SKM-1 (cell line): ENCODE results near the gene STAT5B.
"Not testable (repeated sequence)": the region's sequence is repeated elsewhere in the genome, so short reads cannot be mapped to it uniquely, and the experiment has no call there.

Source experiments
- DNase-seq: peaks from one replicate; lab custom pipeline; 2025; ENCODE audit not compliant: unreplicated experiment; lab: John Stamatoyannopoulos, UW

The STAT5B gene

DNA sequence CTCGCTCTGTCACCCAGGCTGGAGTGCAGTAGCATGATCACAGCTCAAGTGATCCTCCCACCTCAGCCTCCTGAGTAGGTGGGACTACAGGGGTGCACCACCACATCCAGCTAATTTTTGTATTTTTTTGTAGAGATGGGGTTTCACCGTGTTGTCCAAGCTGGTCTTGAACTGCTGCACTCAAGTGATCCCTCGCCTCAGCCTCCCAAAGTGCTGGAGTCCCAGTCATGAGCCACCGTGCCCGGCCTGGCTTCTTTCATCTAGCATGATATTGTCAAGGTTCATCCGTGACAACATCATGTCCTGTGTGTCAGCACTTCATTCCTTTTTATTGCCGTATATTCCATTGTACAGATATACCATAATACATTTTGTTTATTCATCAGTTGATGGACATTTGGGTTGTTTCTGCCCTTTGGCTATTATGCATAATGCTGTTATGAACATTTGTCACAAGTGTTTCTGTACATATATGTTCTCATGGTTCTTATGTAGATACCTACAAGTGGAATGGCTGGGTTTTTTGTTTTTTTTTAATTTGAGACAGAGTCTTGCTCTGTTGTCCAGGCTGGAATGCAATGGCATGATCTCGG, 78.5 kb downstream of the STAT5B start:
- DNase-seq: no peak

- DNase-seq: peak; percentile 82
These were observed 82.0 kb downstream of the STAT5B start, which contains the start of gene GHDC for GRCh38 chr17:42193969-42194899. TSS of gene GHDC (minus strand) at chr17:42194494. CDS start at chr17:42193581, 913 bp downstream.

GRCh38 chr17:42193216-42193968, 82.8 kb downstream of the STAT5B start:
- DNase-seq: no peak

GRCh38 chr17:42192189-42193126, 83.7 kb downstream of the STAT5B start:
- DNase-seq: no peak

DNA sequence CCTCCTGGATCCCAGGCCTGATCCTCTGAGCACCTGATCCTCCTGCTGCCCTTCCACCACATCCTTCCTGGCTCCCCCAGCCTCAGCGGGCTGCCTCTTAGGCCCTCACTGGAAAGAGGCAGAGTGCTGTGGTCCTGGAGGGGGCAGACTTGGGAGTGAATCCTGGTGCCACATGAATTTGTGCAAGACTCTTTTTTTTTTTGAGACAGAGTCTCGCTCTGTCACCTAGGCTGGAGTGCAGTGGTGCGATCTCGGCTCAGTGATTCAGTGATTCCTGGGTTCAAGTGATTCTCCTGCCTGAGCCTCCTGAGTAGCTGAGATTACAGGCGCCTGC, 84.9 kb downstream of the STAT5B start:
- no peak for DNase-seq

GRCh38 chr17:42190491-42191274, 85.5 kb downstream of the STAT5B start:
- no peak for DNase-seq

DNA sequence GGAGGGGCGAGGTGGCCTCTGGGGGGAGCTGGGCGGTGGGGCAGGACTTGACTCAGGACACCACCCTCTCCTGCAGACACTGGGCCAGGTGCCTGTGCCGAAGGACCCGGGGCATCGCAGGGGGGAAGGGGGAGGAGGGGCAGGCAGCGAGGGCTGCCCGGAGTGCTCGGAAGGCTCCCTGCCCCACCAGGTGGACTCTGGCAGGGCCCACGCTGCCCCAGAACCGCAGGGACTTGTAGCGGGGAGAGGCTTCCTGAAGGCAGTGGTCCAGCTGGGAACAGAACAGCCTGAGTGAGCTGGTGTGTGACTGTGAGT, 86.6 kb downstream of the STAT5B start:
- no peak for DNase-seq

- DNase-seq: peak; percentile 93
These were observed 87.2 kb downstream of the STAT5B start for GRCh38 chr17:42188749-42189650.

DNA sequence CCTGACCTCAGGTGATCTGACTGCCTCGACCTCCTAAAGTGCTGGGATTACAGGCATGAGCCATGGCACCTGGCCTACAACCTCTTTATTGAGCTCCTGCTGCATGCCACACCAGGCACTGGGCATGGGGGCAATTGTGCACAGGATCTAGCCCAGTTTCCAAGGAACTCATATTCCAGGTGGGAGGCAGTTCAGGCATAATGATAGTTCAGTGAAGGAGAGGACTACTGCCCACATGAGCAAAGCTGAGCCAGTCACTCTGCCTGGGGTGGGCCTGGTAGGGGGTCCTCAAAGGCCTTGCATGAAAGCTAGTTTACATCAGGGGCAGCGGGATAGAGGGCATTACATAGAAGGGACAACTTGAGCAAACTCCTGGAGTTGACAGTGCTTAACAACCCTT, 88.4 kb downstream of the STAT5B start:
- DNase-seq: no peak

- DNase-seq: not testable (repeated sequence)
These were observed 90.0 kb downstream of the STAT5B start for GRCh38 chr17:42186191-42186590.

DNA sequence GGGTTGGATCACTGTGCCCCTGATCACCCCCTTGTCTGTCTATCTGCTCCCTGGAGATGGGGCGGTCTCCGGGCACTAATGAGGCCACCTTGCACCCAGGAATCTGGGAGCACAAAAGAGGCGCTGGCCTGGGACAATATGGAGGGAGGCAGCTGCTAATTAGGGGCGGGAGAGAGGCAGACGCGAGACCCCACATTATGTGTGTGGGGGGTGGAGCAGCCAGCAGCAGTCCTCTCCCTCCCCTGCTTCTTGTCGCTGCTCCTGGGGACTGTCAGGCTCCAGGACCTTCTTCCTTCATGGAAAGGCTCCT, 90.6 kb downstream of the STAT5B start:
- no peak for DNase-seq

- DNase-seq: no peak
These were observed 91.2 kb downstream of the STAT5B start, which contains the start of gene HCRT for GRCh38 chr17:42184713-42185620. TSS of gene HCRT (minus strand) at chr17:42185452. CDS start at chr17:42185365, 87 bp downstream.

- peak; percentile 52 for DNase-seq
These were observed 92.2 kb downstream of the STAT5B start for GRCh38 chr17:42183741-42184711.

DNA sequence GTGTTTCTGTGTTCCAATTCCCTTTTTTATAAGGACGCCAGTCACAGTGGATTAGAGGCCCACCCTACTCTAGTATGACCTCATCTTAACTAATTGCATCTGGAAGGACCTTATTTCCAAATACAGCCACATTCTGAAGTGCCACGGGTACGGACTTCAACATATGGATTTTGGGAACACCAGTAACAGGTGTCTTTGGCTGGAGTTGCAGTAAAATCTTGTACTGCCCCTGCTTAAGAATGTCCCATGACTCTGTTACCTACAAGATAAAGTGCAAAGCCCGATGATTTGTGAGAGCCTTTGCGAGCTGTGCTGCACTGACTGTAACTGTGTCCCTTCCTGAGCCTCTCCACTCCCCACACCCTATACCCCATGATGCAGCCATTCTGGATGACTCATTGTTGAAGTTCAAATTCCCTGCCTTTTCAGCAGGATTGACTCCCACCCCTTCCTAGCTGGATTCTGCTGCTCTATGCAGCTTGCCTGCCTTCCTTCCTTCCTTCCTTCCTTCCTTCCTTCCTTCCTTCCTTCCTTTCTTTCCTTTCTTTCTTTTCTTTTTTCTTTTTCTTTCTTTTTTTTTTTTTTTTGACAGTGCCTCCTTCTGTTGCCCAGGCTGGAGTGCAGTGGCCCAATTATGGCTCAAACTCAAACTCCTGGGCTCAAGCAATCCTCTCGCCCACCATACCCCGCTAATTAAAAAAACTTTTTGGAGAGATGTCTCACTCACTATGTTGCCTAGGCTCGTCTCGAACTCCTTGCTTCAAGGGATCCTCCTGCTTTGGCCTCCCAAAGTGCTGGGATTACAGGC, 93.1 kb downstream of the STAT5B start:
- DNase-seq: no peak

- no peak for DNase-seq
These were observed 94.4 kb downstream of the STAT5B start for GRCh38 chr17:42181851-42182207.
